Left renal pelvis (tissue), 4 donors: ENCODE measurements around the gene KATNIP. TPM values are rescaled to one million over a fixed set of nuclear protein-coding genes. Genes with fewer than 3 reads are reported as not detected.

ENCODE experiments used
- DNase-seq, 4 donors: peaks; one replicate each; pipeline ENCODE4 v3.0.0-alpha.2; 2013; ENCODE audit warnings: low read depth in 4 of 4, low spot score in 3 of 4
- polyA plus RNA-seq, 4 donors: library from polyadenylated mRNA; unstranded; fragments of 120-200 nt; gene quantifications; one replicate each; pipeline ENCODE4 v1.2.1, GENCODE V29; 2013; ENCODE audit not compliant: insufficient read length in 4 of 4

Gene KATNIP
- polyA plus RNA-seq, 4 donors = 12.1 to 26.5 (median 23.0) TPM

- no peak for DNase-seq
Measured at GRCh38 chr16:27576729-27577128, 26.8 kb downstream of the KATNIP start.

- no peak for DNase-seq
Measured at GRCh38 chr16:27579087-27579980, 29.4 kb downstream of the KATNIP start.

GRCh38 chr16:27582883-27583282, 32.9 kb downstream of the KATNIP start:
- no peak for DNase-seq

- DNase-seq = no peak
Measured at GRCh38 chr16:27583634-27584033, 33.7 kb downstream of the KATNIP start.

- no peak for DNase-seq
Measured at GRCh38 chr16:27585200-27585599, 35.3 kb downstream of the KATNIP start.

GRCh38 chr16:27586711-27587110, 36.8 kb downstream of the KATNIP start:
- no peak for DNase-seq

GRCh38 chr16:27588057-27588456, 38.1 kb downstream of the KATNIP start:
- no peak for DNase-seq

- DNase-seq = no peak
Measured at GRCh38 chr16:27591837-27592236, 41.9 kb downstream of the KATNIP start.

GRCh38 chr16:27595475-27595874, 45.5 kb downstream of the KATNIP start:
- no peak for DNase-seq

GRCh38 chr16:27595993-27596392, 46.0 kb downstream of the KATNIP start:
- no peak for DNase-seq

GRCh38 chr16:27596411-27596810, 46.5 kb downstream of the KATNIP start:
- DNase-seq = no peak

GRCh38 chr16:27597361-27597760, 47.4 kb downstream of the KATNIP start:
- DNase-seq = no peak

- no peak for DNase-seq
Measured at GRCh38 chr16:27598220-27598619, 48.3 kb downstream of the KATNIP start.

GRCh38 chr16:27598931-27599565, 49.1 kb downstream of the KATNIP start:
- DNase-seq = no peak

- no peak for DNase-seq
Measured at GRCh38 chr16:27599606-27600005, 49.7 kb downstream of the KATNIP start.

Other genes starting within 250 kb of the KATNIP start
- 10 to 100 TPM; 13.2 to 20.5 (median 15.5) TPM for gene IL4R, start 236.2 kb upstream of the KATNIP start, polyA plus RNA-seq
- under 1 TPM; 0.14 to 0.34 (median 0.28) TPM for gene IL21R, start 148.0 kb upstream of the KATNIP start, polyA plus RNA-seq
- 10 to 100 TPM; 70.9 to 97.3 (median 82.7) TPM for gene GTF3C1, start 231 bp upstream of the KATNIP start, polyA plus RNA-seq